HFFc6 (cell line): ENCODE results near the gene ACOX1. TPM values are rescaled to one million over a fixed set of nuclear protein-coding genes. Genes with fewer than 3 reads are reported as not detected.

Source experiments
- DNase-seq: peaks from one replicate; pipeline ENCODE4 v3.0.0-alpha.2; 2018
- H3K27ac Mint-ChIP-seq: 2 replicates; pipeline ENCODE4 v1.8.0; 2020; ENCODE audit warnings: mild to moderate bottlenecking, mixed read lengths
- H3K27me3 Mint-ChIP-seq: 2 replicates; pipeline ENCODE4 v1.8.0; 2021; ENCODE audit warnings: mild to moderate bottlenecking, moderate library complexity, mixed read lengths; ENCODE audit not compliant: insufficient read depth
- H3K36me3 Mint-ChIP-seq: 2 replicates; pipeline ENCODE4 v1.8.0; 2021; ENCODE audit warnings: low read depth, mixed read lengths
- H3K4me1 Mint-ChIP-seq: 2 replicates; pipeline ENCODE4 v1.8.0; 2020; ENCODE audit warnings: low read depth, mixed read lengths
- H3K4me3 Mint-ChIP-seq: 2 replicates; pipeline ENCODE4 v1.8.0; 2020; ENCODE audit warnings: mild to moderate bottlenecking, moderate library complexity, mixed read lengths
- H3K9me3 Mint-ChIP-seq: 2 replicates; pipeline ENCODE4 v1.8.0; 2020; ENCODE audit warnings: mild to moderate bottlenecking, mixed read lengths
- CTCF ChIP-seq: fragments of 200-600 bp; sonication (generic); IDR thresholded peaks from 2 replicates; pipeline ENCODE4 v1.5.0; 2021; ENCODE audit warnings: antibody characterized with exemption, mild to moderate bottlenecking
- total RNA-seq, 6 experiments: library from RNA; stranded (reverse); fragmentation: NEBNext Ultra II Directional; extraction: Animal tissue kit (Norgen Biotek cat#: 25700); gene quantifications; 2 replicates in 1 of 6; 3 replicates in 5 of 6; pipeline ENCODE4 v1.2.3, GENCODE V29; 2021

The ACOX1 gene
- total RNA-seq, 6 experiments from 2014 or later = 40.4 to 47.2 (median 44.5) TPM

DNA sequence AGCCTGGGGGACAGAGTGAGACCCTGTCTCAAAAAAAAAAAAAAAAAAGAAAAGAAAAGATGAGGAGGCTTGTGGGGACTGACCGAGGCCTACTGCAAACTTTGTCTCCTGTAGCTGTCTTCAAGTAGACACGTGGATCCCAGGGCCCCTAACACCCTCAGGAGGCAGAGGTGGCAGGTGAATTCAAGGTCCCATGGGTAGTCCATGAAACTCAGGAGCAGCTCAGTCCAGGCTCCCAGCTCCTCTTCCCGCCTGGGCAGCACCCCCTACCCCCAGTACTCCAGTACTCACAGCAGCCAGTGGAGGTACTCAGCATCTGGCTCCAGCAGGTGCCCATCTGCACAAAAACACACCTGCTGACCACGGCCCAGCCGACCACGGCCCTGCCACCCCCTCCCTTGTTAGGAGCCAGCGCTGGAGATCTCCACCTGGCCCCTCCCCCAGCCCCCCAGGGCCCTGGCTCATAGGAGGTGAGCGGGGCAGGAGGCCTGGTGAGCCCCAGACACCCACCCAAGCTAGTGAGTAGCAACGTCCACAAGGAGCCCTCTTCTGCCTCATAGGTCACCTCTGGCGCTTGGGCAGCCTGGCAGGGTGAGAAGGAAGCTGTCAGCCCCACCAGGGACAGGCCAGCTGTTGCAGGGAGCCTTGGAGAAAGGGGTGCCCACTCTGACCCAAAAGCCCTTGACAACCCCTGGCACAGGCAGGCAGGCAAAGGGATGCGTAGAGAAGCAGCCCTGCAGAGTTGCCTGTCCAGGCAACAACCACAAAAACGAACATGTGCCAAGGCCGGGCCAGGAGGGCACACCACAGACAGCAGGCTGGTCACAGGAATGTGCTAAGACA is 78.1 kb downstream of the ACOX1 start:
- H3K4me1 Mint-ChIP-seq = peaks cover 8% of the 10 kb centered on the region
- H3K27me3 Mint-ChIP-seq = no peaks in the 10 kb centered on the region
- no peak overlapping the region for H3K4me3 Mint-ChIP-seq
- TF ChIP-seq CTCF = no peak
- H3K27ac Mint-ChIP-seq = no peak overlapping the region
- no peak for DNase-seq
- H3K36me3 Mint-ChIP-seq = no peaks in the 10 kb centered on the region
- H3K9me3 Mint-ChIP-seq = no peaks in the 10 kb centered on the region

GRCh38 chr17:75899767-75900468 is 79.0 kb downstream of the ACOX1 start:
- peaks cover 4% of the 10 kb centered on the region; the same call in 1 of the 2 replicates for H3K27me3 Mint-ChIP-seq
- H3K27ac Mint-ChIP-seq = no peak overlapping the region
- H3K36me3 Mint-ChIP-seq = no peaks in the 10 kb centered on the region
- no peaks in the 10 kb centered on the region for H3K9me3 Mint-ChIP-seq
- DNase-seq = no peak
- peaks cover 18% of the 10 kb centered on the region for H3K4me1 Mint-ChIP-seq
- no peak overlapping the region for H3K4me3 Mint-ChIP-seq
- no peak for TF ChIP-seq CTCF

- Mint-ChIP-seq H3K27me3 (peaks cover 4% of the 10 kb centered on the region; the same call in 1 of the 2 replicates), H3K27ac (no peak overlapping the region), H3K4me3 (no peak overlapping the region), H3K9me3 (no peaks in the 10 kb centered on the region), H3K36me3 (no peaks in the 10 kb centered on the region), H3K4me1 (peaks cover 19% of the 10 kb centered on the region)
- no peak for TF ChIP-seq CTCF
- no peak for DNase-seq
Observed at GRCh38 chr17:75899353-75899752, 79.6 kb downstream of the ACOX1 start.

GRCh38 chr17:75898791-75899190 is 80.2 kb downstream of the ACOX1 start:
- DNase-seq = no peak
- no peaks in the 10 kb centered on the region for H3K36me3 Mint-ChIP-seq
- no peak overlapping the region for H3K27ac Mint-ChIP-seq
- H3K4me3 Mint-ChIP-seq = no peak overlapping the region
- no peak for TF ChIP-seq CTCF
- no peaks in the 10 kb centered on the region for H3K9me3 Mint-ChIP-seq
- H3K27me3 Mint-ChIP-seq = peaks cover 4% of the 10 kb centered on the region; the same call in 1 of the 2 replicates
- peaks cover 19% of the 10 kb centered on the region for H3K4me1 Mint-ChIP-seq

- no peak for TF ChIP-seq CTCF
- no peak for DNase-seq
- H3K27ac Mint-ChIP-seq = no peak overlapping the region; the same call in 1 of the 2 replicates
- no peak overlapping the region for H3K4me3 Mint-ChIP-seq
- peaks cover 19% of the 10 kb centered on the region for H3K4me1 Mint-ChIP-seq
- no peaks in the 10 kb centered on the region for H3K9me3 Mint-ChIP-seq
- H3K36me3 Mint-ChIP-seq = no peaks in the 10 kb centered on the region
- H3K27me3 Mint-ChIP-seq = peaks cover 4% of the 10 kb centered on the region; the same call in 1 of the 2 replicates
Observed at GRCh38 chr17:75898065-75898464, 80.9 kb downstream of the ACOX1 start.
